Measurements from ENCODE around the gene CNIH2.

DNA sequence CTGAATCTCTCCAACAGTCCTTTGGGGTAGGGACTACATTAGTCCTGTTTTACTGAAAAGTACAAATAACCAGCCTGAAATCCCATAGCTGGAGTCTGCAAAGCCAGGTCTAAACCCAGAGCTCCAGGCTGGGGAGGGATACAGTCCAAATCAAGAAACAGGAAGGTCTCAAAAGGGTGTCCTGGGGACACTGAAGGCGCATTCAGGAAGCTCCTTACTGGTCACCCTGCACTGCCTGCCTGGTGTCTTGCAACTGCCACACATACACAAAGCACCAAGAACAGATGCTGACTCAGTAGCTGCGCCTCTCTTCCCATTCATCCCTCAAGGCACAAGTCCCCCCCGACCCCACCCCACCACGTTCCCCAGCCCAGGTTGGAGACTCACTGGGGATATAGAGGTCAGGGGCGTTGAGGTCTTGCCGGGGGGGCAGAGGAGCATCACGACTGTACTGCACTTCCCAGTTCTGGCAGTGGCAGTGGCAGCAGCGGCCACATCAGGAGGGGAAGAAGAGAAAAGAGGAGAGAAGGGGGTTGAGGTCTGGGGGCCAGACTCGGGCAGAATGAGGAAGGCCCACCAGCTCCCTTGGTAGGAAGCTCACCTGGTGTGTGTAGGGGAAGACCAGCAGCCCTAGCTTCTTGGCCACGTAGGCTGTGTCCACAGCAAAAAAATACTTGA is 9.4 kb downstream of the CNIH2 start:
- TF ChIP-seq RAD21 (IDR thresholded peaks at IDR 0.05 in 1 of 2, conservative IDR thresholded peaks at IDR 0.05 in 1 of 2; ENCODE audit: low read depth in 2 of 2, low read length in 2 of 2) (no peak), CTCF (IDR thresholded peaks at IDR 0.05; ENCODE audit: control extremely low read depth in 1 of 3, insufficient read depth in 1 of 3, low read depth in 1 of 3, low read length in 3 of 3) (no peak), POLR2A (IDR thresholded peaks at IDR 0.05; ENCODE audit: control extremely low read depth in 1 of 2, low read depth in 2 of 2, low read length in 2 of 2) (no peak), FOSL1 (IDR thresholded peaks at IDR 0.05; ENCODE audit: insufficient read depth, low read depth, low read length) (no peak), TEAD4 (IDR thresholded peaks at IDR 0.05; ENCODE audit: low read depth, low read length) (no peak), NANOG (IDR thresholded peaks at IDR 0.05; ENCODE audit: insufficient read depth, low read depth, low read length, poor library complexity, severe bottlenecking) (no peak)

Measured in H1 (cell line).